ENCODE data around the gene ERI2.
"Not testable (repeated sequence)": the region's sequence is repeated elsewhere in the genome, so short reads cannot be mapped to it uniquely, and the experiment has no call there.

The ERI2 gene

DNA sequence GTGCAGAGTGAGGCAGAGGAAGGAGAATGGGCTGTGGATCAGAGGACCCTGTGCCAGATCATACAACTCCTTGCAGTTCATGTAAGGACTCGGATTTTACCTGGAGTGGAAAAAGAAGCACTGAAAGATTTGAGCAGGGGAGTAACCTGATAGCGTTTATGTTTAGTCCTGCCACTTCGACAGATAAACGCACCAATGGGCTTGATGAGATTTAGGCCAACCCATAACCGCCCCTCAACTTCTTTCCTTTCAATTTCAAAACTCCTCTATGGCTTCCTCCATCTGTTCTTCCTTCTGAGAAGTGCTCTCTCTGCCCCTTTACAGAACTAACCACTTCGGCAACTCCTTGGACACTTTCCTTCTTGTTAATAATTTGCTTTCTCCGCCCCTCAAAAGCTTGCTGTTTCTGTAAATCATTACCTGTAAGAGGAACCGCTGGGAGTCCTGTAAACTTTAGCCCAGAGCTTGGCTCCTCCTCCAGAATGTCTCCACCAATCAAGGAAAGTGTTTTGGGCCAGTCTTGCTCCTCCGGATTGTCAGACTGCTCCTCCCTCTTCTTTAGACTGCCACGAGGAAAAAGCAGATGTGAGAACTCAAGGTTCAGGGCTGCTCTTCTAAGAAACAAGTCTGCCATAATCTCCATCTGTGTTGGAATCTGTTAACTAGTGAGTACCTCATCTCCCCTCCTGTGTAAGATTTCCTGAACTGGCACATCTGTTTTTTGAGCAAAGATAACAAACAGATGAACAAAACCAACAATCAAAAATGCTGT lies 42.6 kb downstream of the ERI2 start, which contains the start of gene ACSM3:
ACSM3 (plus strand) TSS at position 554 of the 772 bp plus-strand sequence. CDS start 6,021 bp downstream, outside the sequence.
- peak; percentile 59 for DNase-seq (ENCODE audit: low spot score)

DNA sequence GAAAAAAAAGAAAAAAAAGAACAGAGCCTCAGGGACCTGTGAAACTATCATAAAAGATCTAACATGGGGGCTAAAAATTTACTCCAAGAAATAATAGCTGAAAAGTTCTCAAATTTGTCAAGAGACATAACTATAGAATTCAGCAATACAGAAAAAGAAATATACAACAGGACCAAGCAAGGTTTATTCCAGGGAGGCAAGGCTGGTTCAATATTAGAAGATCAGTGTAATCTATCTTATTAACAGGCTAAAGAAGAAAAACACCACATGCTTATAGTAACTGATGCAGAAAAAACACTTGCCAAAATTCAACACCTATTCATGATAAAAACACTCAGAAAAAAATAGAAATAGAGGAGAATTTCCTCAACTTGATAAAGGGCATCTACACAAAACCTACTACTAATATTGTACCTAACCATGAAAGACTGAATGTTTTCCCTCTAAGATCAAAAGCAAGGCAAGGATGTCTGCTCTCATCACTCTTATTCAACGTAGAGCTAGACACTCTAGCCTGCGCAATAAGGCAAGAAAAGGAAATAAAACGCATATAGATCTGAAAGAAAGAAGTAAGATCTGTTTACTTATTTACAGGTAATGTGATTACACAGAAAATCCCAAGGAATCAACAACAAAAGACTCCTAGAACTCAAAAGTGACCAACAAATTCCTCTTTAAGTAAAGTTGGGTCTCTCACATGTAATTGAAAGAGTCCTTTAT lies 43.7 kb downstream of the ERI2 start:
- DNase-seq (ENCODE audit: low spot score) = no peak

- DNase-seq (ENCODE audit: low spot score) = no peak
Observed at GRCh38 chr16:20761175-20761574, 45.1 kb downstream of the ERI2 start.

DNA sequence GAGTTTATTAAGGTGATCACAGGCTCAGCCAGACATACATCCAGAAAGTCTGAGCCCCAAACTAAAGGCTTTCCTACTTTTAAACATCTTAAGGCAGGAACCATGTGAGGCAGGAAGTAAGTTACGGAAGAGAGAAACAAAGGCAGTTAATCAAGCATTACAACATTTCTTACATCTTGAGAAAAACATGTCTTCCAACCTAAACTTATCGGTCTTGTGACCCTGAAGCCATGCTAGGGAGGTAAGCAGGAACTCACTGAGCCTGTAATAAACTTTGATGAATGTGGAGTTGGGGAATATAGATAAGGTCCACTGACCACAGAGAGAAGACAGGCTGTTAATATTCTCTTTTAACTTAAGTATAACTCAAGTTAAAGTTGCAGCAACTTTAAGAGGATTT lies 45.9 kb downstream of the ERI2 start:
- DNase-seq (ENCODE audit: low spot score) = no peak

GRCh38 chr16:20755799-20756198 lies 50.5 kb downstream of the ERI2 start:
- not testable (repeated sequence) for DNase-seq (ENCODE audit: low spot score)

DNA sequence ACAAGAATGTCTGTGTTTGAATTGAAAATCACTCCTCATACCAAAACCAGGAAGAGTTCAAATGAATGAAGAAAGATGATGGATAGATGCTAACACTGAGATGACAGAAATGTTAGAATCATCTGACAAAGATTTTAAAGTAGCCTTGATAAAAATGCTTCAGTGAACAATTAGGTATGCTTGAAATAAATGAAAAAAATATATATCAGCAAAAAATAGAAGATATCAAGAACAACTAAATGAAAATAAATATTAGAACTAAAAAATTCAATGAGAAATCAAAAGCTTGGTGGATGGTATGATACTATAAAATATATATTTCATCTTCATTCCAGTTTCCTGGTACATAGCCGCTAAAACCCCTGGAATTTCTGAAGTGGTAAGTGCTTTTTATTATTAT lies 51.0 kb downstream of the ERI2 start:
- no peak for DNase-seq (ENCODE audit: low spot score)

DNA sequence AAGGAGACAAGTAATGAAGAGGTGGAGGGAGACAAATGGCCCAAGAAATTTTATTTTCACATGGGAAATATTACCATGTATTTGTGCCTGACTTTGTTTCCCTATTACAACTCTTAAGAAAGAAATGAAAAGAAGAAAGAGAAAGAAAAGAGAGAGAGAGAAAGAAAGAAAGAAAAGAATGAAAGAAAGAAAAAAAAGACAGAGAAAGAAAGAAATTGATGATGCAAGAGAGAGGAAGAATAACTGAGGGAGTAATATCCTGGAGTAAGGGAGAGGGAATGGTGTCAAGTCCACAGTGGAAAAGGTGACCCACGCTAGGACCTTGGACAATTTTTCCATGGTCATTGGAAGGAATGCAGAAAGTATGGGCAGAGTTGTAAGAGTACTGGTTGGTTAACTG lies 52.5 kb downstream of the ERI2 start:
- DNase-seq (ENCODE audit: low spot score) = no peak

DNA sequence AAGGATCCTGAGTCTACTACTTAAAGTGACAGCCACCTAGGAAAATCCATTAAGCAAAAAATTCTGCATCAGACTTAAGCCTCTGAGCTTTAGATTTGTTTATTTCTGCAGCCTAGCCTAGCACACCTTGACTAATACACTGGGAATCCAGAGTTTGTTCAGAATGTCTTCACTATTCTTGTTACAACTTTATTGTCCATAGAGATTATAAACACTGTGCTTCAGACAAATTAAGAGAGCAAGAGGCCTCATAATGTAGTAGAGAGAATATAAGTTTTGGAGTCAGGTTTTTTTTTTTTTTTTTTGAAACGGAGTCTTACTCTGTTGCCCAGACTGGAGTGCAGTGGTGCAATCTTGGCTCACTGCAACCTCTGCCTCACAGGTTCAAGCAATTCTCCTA lies 55.7 kb downstream of the ERI2 start:
- DNase-seq (ENCODE audit: low spot score) = no peak

- DNase-seq (ENCODE audit: low spot score) = no peak
Observed at GRCh38 chr16:20749474-20749873, 56.8 kb downstream of the ERI2 start.

GRCh38 chr16:20747030-20747816 lies 59.0 kb downstream of the ERI2 start:
- DNase-seq (ENCODE audit: low spot score) = no peak

- no peak for DNase-seq (ENCODE audit: low spot score)
Observed at GRCh38 chr16:20746461-20746860, 59.8 kb downstream of the ERI2 start.
